MM.1S (cell line): ENCODE results near the gene STK32B.

Source experiments
- DNase-seq: peaks from one replicate; pipeline ENCODE4 v3.0.0-alpha.2; 2015
- H2AFZ ChIP-seq: fragments of 300-600 bp; sonication (generic); 2 replicates; pipeline ENCODE4 v1.6.0; 2016; ENCODE audit warnings: antibody characterized with exemption, low read length
- H3F3A ChIP-seq: fragments of 300-600 bp; sonication (generic); 2 replicates; pipeline ENCODE4 v1.6.1; 2016; ENCODE audit warnings: mild to moderate bottlenecking, antibody characterized with exemption, low read length, moderate library complexity, mixed read lengths; ENCODE audit not compliant: insufficient read depth
- H3K27ac ChIP-seq: fragments of 300-600 bp; sonication (generic); 2 replicates; pipeline ENCODE4 v1.5.1; 2016; ENCODE audit warnings: mild to moderate bottlenecking, low read length
- H3K27me3 ChIP-seq: fragments of 300-600 bp; sonication (generic); replicated peaks from 2 replicates; pipeline ENCODE4 v1.6.0; 2016; ENCODE audit warnings: low read length; ENCODE audit not compliant: insufficient read depth
- H3K36me3 ChIP-seq: fragments of 300-600 bp; sonication (generic); replicated peaks from 2 replicates; pipeline ENCODE4 v1.6.1; 2016; ENCODE audit warnings: mild to moderate bottlenecking, low read length, mixed read lengths; ENCODE audit not compliant: insufficient read depth
- H3K4me1 ChIP-seq: fragments of 300-600 bp; sonication (generic); 2 replicates; pipeline ENCODE4 v1.6.1; 2016; ENCODE audit warnings: low read length, mixed read lengths
- H3K4me2 ChIP-seq: fragments of 300-600 bp; sonication (generic); 2 replicates; pipeline ENCODE4 v1.6.0; 2016; ENCODE audit warnings: low read depth, low read length
- H3K4me3 ChIP-seq: fragments of 300-600 bp; sonication (generic); 2 replicates; pipeline ENCODE4 v1.5.1; 2016; ENCODE audit warnings: low read length, mixed read lengths
- H3K79me2 ChIP-seq: fragments of 300-600 bp; sonication (generic); 2 replicates; pipeline ENCODE4 v1.6.1; 2016; ENCODE audit warnings: mixed run types, low read length, mixed read lengths
- H3K9ac ChIP-seq: fragments of 300-600 bp; sonication (generic); 2 replicates; pipeline ENCODE4 v1.6.1; 2016; ENCODE audit warnings: low read length, mixed read lengths
- H3K9me2 ChIP-seq: fragments of 300-600 bp; sonication (generic); replicated peaks from 2 replicates; pipeline ENCODE4 v1.6.1; 2016; ENCODE audit warnings: mild to moderate bottlenecking, low read length, mixed read lengths; ENCODE audit not compliant: insufficient read depth
- H3K9me3 ChIP-seq: fragments of 300-600 bp; sonication (generic); replicated peaks from 2 replicates; pipeline ENCODE4 v1.6.1; 2016; ENCODE audit warnings: mild to moderate bottlenecking, low read length, mixed read lengths; ENCODE audit not compliant: insufficient read depth
- H4K20me1 ChIP-seq: fragments of 300-600 bp; sonication (generic); 2 replicates; pipeline ENCODE4 v1.6.1; 2016; ENCODE audit warnings: mild to moderate bottlenecking, low read length, moderate library complexity, mixed read lengths; ENCODE audit not compliant: insufficient read depth
- CTCF ChIP-seq: fragments of 300-600 bp; sonication (generic); IDR thresholded peaks from 2 replicates; pipeline ENCODE4 v1.5.1; 2016; ENCODE audit warnings: antibody characterized with exemption, low read length, mixed read lengths
- EZH2 ChIP-seq: fragments of 300-600 bp; sonication (generic); optimal IDR thresholded peaks from 2 replicates; pipeline ENCODE3; 2017; ENCODE audit warnings: low read depth, mild to moderate bottlenecking, antibody characterized with exemption, low read length, mixed read lengths
- EZH2phosphoT487 ChIP-seq: fragments of 300-600 bp; sonication (generic); IDR thresholded peaks from 2 replicates; pipeline ENCODE4 v1.6.1; 2018; ENCODE audit warnings: antibody characterized with exemption, low read length

STK32B gene

GRCh38 chr4:5416637-5417036 is 365.4 kb downstream of the STK32B start:
- DNase-seq = peak; percentile 90
- peak overlapping the region; percentile 43; the same call in 1 of the 2 replicates for H3K27ac ChIP-seq
- no peaks in the 10 kb centered on the region for H3K27me3 ChIP-seq
- H3K9ac ChIP-seq = no peak overlapping the region
- H3F3A ChIP-seq = peaks cover 4% of the 10 kb centered on the region
- 0 out of 2 replicates have a peak overlapping the region, but pooled peaks have one; percentile 8 for H3K4me3 ChIP-seq
- peak overlapping the region; percentile 86 for H3K4me2 ChIP-seq
- peaks cover 17% of the 10 kb centered on the region for H3K4me1 ChIP-seq
- no peak for TF ChIP-seq EZH2
- no peak for TF ChIP-seq EZH2phosphoT487
- TF ChIP-seq CTCF = no peak
- no peaks in the 10 kb centered on the region for H4K20me1 ChIP-seq
- no peaks in the 10 kb centered on the region for H3K79me2 ChIP-seq
- no peaks in the 10 kb centered on the region for H3K9me3 ChIP-seq
- no peak overlapping the region for H2AFZ ChIP-seq
- no peaks in the 10 kb centered on the region for H3K9me2 ChIP-seq
- H3K36me3 ChIP-seq = no peaks in the 10 kb centered on the region

GRCh38 chr4:5420266-5420665 is 369.0 kb downstream of the STK32B start:
- Histone ChIP-seq H3K27me3 (no peaks in the 10 kb centered on the region), H2AFZ (no peak overlapping the region), H3K4me1 (peaks cover 17% of the 10 kb centered on the region), H3K9me2 (no peaks in the 10 kb centered on the region), H4K20me1 (no peaks in the 10 kb centered on the region), H3K9ac (no peak overlapping the region), H3K36me3 (no peaks in the 10 kb centered on the region), H3K4me3 (no peak overlapping the region), H3F3A (peaks cover 4% of the 10 kb centered on the region), H3K4me2 (no peak overlapping the region), H3K79me2 (no peaks in the 10 kb centered on the region), H3K27ac (no peak overlapping the region), H3K9me3 (no peaks in the 10 kb centered on the region)
- no peak for DNase-seq
- TF ChIP-seq EZH2phosphoT487 = no peak
- no peak for TF ChIP-seq CTCF
- no peak for TF ChIP-seq EZH2

- no peaks in the 10 kb centered on the region for H3K79me2 ChIP-seq
- no peak overlapping the region for H3K27ac ChIP-seq
- no peak for TF ChIP-seq EZH2
- no peak for TF ChIP-seq EZH2phosphoT487
- no peak for TF ChIP-seq CTCF
- no peak overlapping the region for H2AFZ ChIP-seq
- H3K4me2 ChIP-seq = no peak overlapping the region
- DNase-seq = no peak
- H3K36me3 ChIP-seq = no peaks in the 10 kb centered on the region
- no peaks in the 10 kb centered on the region for H3K27me3 ChIP-seq
- no peaks in the 10 kb centered on the region for H3K9me3 ChIP-seq
- peaks cover 7% of the 10 kb centered on the region for H3K4me1 ChIP-seq
- no peaks in the 10 kb centered on the region for H3K9me2 ChIP-seq
- H4K20me1 ChIP-seq = no peaks in the 10 kb centered on the region
- no peak overlapping the region for H3K4me3 ChIP-seq
- H3F3A ChIP-seq = peaks cover 4% of the 10 kb centered on the region
- no peak overlapping the region for H3K9ac ChIP-seq
These were observed 370.1 kb downstream of the STK32B start for GRCh38 chr4:5421416-5421815.
